Stomach (tissue), 9 donors: Measurements from ENCODE around the gene TAL1. TPM values are rescaled to one million over a fixed set of nuclear protein-coding genes. Genes with fewer than 3 reads are reported as not detected.
A peak's percentile ranks its signal among the peaks of the same experiment; 100 is the strongest.

Experiments
- DNase-seq, 2 donors: peaks; one replicate each; pipeline versions ENCODE4 v3.0.0 to v3.0.0-alpha.2; 2013 to 2019
- H3K27ac ChIP-seq, 5 donors: fragments of 200-600 bp in 4 of 5; sonication (generic) in 4 of 5; one replicate each; pipeline ENCODE4 v1.5.1; 2013 to 2019; ENCODE audit warnings: mild to moderate bottlenecking in 1 of 5, moderate library complexity in 1 of 5
- H3K27me3 ChIP-seq, 3 donors: fragments of 200-600 bp; sonication (generic); one replicate each; pipeline ENCODE4 v1.5.1; 2017 to 2019; ENCODE audit warnings: mixed run types in 1 of 3
- H3K36me3 ChIP-seq, 4 donors: fragments of 200-600 bp; sonication (generic); 1 replicate in 3 of 4; 2 replicates in 1 of 4; pipeline ENCODE4 v1.5.1; 2016 to 2019
- H3K4me1 ChIP-seq, 4 donors: fragments of 200-600 bp; sonication (generic); one replicate each; pipeline ENCODE4 v1.5.1; 2016 to 2019
- H3K4me3 ChIP-seq, 4 donors: fragments of 200-600 bp; sonication (generic) in 3 of 4; one replicate each; pipeline ENCODE4 v1.5.1; 2016 to 2019; ENCODE audit warnings: mild to moderate bottlenecking in 1 of 4
- H3K9me3 ChIP-seq, 4 donors: fragments of 200-600 bp; sonication (generic); one replicate each; pipeline ENCODE4 v1.5.1; 2016 to 2019
- EP300 ChIP-seq: sonication (generic); formaldehyde crosslinking; IDR thresholded peaks from one replicate; pipeline ENCODE4 v1.6.1; 2017; ENCODE audit warnings: antibody characterized with exemption
- POLR2A ChIP-seq, 4 donors: fragments of 450-650 bp; IDR thresholded peaks; one replicate each; pipeline ENCODE4 v1.6.1; 2016; ENCODE audit warnings: antibody characterized with exemption in 4 of 4, control low read depth in 2 of 4, mild to moderate bottlenecking in 1 of 4, moderate library complexity in 1 of 4
- POLR2AphosphoS5 ChIP-seq, 3 donors: sonication (generic); formaldehyde crosslinking; IDR thresholded peaks; one replicate each; pipeline ENCODE4 v1.6.1; 2016; ENCODE audit warnings: antibody characterized with exemption in 3 of 3
- WGBS, 5 donors: extraction: QIAGEN DNeasy Blood & Tissue Kit in 3 of 5; methylation state at CpG; one replicate each; pipeline versions ENCODE4 v1.1.5 to v1.1.7; 2013 to 2018; 5-methylcytosine and 5-hydroxymethylcytosine counted together
- intact Hi-C: fragments of 100-400 bp; cut with DNase I; formaldehyde crosslinking; loops from one replicate; pipeline ENCODE4 v1.15.1; 2023; ENCODE audit warnings: low total_unique reads
- polyA plus RNA-seq, 3 donors: library from polyadenylated mRNA; stranded (reverse); fragments of 200-250 nt; gene quantifications; one replicate each; pipeline ENCODE4 v1.2.3, GENCODE V29; 2013
- total RNA-seq, 5 donors: library from RNA; depleted of rRNA; stranded (reverse); fragments of >200 nt; gene quantifications; one replicate each; pipeline versions ENCODE4 v1.1.0 to v1.2.3, GENCODE V29; 2014 to 2016
- TF ChIP-seq, protein P1 (sequence below), 7 experiments: fragments of 450-650 bp in 4 of 7; fragments of 200-600 bp in 3 of 7; sonication (generic) in 3 of 7; IDR thresholded peaks; one replicate each; pipeline ENCODE4 v1.5.1; 2016 to 2019; ENCODE audit warnings: antibody characterized with exemption in 7 of 7, control low read depth in 2 of 7, mild to moderate bottlenecking in 1 of 7
- donor health status: healthy with polysubstance abuse.
- donor health status: Bipolar disorder and iron deficiency.
- donor health status: healthy.

TAL1 gene
- total and polyA plus RNA-seq, 8 donors = under 0.01 to 4.5 (median 1.5) TPM; not detected in 1

DNA sequence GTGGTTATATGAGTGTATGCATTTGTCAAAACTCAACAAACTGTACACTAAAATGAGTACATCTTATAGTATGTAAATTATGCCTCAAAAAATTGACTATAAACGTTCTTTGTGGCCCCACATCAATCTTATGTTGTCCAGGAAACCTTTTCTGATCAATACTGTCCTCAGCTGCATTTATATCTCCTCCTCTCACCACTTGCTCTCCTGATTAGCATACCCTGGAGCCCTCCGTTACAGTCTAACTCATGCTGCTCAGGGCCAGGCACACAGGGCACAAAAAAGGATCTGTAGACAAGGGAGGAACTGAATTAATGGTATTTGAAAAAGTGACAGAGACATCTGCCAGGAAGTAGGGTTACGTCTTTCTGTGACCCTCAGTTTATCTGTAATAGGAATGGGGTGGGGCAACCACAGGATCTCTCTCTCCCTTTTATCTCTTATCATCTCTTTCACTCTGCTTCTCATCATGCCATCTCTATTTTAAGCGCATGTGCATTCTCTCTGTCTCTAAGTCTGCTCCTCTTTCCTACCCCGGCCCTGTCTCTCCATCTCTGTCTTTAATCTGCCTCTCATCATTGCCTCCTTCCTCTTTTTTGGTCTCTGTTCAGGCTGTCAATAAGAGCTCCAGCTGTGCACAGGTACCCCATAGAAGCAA is 7.0 kb upstream of the TAL1 start:
- H3K4me3 ChIP-seq = no peak overlapping the region
- no peak for DNase-seq
- TF ChIP-seq, protein P1, sequence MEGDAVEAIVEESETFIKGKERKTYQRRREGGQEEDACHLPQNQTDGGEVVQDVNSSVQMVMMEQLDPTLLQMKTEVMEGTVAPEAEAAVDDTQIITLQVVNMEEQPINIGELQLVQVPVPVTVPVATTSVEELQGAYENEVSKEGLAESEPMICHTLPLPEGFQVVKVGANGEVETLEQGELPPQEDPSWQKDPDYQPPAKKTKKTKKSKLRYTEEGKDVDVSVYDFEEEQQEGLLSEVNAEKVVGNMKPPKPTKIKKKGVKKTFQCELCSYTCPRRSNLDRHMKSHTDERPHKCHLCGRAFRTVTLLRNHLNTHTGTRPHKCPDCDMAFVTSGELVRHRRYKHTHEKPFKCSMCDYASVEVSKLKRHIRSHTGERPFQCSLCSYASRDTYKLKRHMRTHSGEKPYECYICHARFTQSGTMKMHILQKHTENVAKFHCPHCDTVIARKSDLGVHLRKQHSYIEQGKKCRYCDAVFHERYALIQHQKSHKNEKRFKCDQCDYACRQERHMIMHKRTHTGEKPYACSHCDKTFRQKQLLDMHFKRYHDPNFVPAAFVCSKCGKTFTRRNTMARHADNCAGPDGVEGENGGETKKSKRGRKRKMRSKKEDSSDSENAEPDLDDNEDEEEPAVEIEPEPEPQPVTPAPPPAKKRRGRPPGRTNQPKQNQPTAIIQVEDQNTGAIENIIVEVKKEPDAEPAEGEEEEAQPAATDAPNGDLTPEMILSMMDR (IDR thresholded peaks at IDR 0.05) = no peak
- TF ChIP-seq POLR2AphosphoS5 (IDR thresholded peaks at IDR 0.05) (no peak), POLR2A (IDR thresholded peaks at IDR 0.05) (no peak), EP300 (no peak)
- no peaks in the 10 kb centered on the region for H3K4me1 ChIP-seq
- intact Hi-C loops = no loop called here
- peaks cover 0 to 75% (median 12%) of the 10 kb centered on the region in 3 donors for H3K27me3 ChIP-seq
- H3K36me3 ChIP-seq = no peaks in the 10 kb centered on the region
- WGBS, 5 donors = 56 to 65% (median 64%) methylated on average over 5 of the region's 5 CpGs
- no peaks in the 10 kb centered on the region for H3K9me3 ChIP-seq
- H3K27ac ChIP-seq = no peak overlapping the region

DNA sequence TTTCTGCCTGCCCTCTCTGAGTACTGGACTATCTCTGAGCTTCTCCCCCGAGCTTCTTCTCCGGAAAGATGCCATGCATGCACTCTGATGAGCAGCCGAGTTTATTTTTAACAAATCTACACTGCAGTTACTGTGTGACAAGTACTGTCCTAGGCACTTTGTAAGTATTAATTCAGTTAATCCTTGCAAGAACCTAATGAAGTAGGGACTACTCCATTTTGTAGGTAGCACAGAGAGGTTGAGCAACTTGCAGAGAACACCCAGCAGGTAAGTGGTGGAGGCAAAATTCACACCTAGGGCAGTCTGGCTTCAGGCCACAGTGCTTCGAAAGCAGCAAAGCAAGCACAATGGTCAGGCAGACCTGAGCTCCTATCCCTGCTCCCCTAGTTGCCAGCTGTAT is 3.8 kb upstream of the TAL1 start:
- Histone ChIP-seq H3K4me1 (peaks cover 13 to 17% (median 15%) of the 10 kb centered on the region in 4 donors), H3K9me3 (no peaks in the 10 kb centered on the region), H3K27ac (peak overlapping the region in 2 of 5 donors; percentile 21 to 25), H3K36me3 (no peaks in the 10 kb centered on the region), H3K4me3 (no peak overlapping the region), H3K27me3 (peaks cover 12 to 87% (median 44%) of the 10 kb centered on the region in 3 donors)
- intact Hi-C loops = no loop called here
- DNase-seq = no peak
- no peak for TF ChIP-seq POLR2A (IDR thresholded peaks at IDR 0.05)
- TF ChIP-seq POLR2AphosphoS5 (IDR thresholded peaks at IDR 0.05) = no peak
- TF ChIP-seq, protein P1 (IDR thresholded peaks at IDR 0.05) = no peak
- TF ChIP-seq EP300 = no peak
- WGBS, 5 donors = 69 to 82% (median 81%) methylated on average over 4 of the region's 4 CpGs

DNA sequence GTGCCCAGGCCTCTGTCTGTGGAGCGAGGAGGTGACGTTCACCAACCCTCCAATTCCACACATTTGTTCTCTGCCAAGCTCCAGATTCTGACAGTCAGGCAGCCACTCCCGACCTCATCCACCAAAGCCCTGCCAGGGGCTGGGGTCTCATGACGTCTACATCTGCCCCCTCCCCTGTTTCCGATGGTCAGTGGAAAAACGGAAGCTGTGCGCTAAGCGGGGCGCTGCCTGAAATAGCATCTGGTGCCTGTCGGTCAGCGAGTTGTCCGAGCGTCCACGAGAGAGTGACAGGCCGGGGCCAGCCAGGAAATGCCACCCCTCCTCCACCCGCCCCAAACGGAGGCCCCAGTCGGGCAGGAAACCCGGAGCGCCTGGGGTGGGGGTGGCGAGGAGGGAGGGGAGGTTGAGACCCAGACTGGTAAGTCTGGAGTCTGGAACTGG is 3.2 kb upstream of the TAL1 start:
- no peak overlapping the region for H3K4me3 ChIP-seq
- peak overlapping the region in 3 of 5 donors; percentile 5 to 25 (median 21) for H3K27ac ChIP-seq
- no peaks in the 10 kb centered on the region for H3K36me3 ChIP-seq
- TF ChIP-seq, protein P1 (IDR thresholded peaks at IDR 0.05) = no peak
- no peak for TF ChIP-seq POLR2A (IDR thresholded peaks at IDR 0.05)
- intact Hi-C loops = no loop called here
- 22 to 33% (median 29%) methylated on average over 15 to 21 of the region's 21 CpGs for WGBS, 5 donors
- DNase-seq = peak in 1 of 2 donors; percentile 58
- no peaks in the 10 kb centered on the region for H3K9me3 ChIP-seq
- peaks cover 17 to 89% (median 50%) of the 10 kb centered on the region in 3 donors for H3K27me3 ChIP-seq
- H3K4me1 ChIP-seq = peaks cover 15 to 20% (median 18%) of the 10 kb centered on the region in 4 donors

DNA sequence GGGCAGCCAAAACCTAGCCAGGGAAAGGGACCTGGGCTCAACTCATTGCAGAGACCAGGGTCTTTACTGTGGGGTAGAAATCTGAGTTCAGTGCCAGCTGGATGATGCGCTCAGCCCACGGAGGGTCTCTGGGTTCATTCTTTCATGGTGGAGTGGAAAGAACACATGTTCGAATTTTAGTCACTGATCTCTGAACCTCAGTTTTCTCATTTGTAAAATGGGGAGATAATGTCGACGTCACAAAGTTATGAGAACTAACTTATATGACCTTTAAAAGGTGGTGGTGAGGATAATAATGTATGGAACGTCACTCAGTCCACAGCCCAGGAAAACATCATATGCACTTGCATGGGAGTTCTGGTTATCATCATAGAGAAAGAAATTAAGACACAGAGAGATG is 1.2 kb upstream of the TAL1 start:
- intact Hi-C loops = no loop called here

More for the DNA sequence above, 1.2 kb upstream of the TAL1 start:
- Histone ChIP-seq H3K4me1 (peaks cover 15 to 33% (median 27%) of the 10 kb centered on the region in 4 donors), H3K4me3 (no peak overlapping the region), H3K27ac (no peak overlapping the region), H3K9me3 (no peaks in the 10 kb centered on the region), H3K27me3 (peaks cover 33 to 89% (median 71%) of the 10 kb centered on the region in 3 donors), H3K36me3 (no peaks in the 10 kb centered on the region)
- no peak for DNase-seq
- TF ChIP-seq POLR2A (IDR thresholded peaks at IDR 0.05) (no peak), EP300 (no peak), POLR2AphosphoS5 (IDR thresholded peaks at IDR 0.05) (no peak)
- TF ChIP-seq, protein P1 (IDR thresholded peaks at IDR 0.05) = no peak
- WGBS, 5 donors = 56 to 77% (median 58%) methylated on average over 6 of the region's 6 CpGs
